ENCODE results near the gene ANKS1A.
"Not testable (repeated sequence)": the region's sequence is repeated elsewhere in the genome, so short reads cannot be mapped to it uniquely, and the experiment has no call there.

Gene ANKS1A

DNA sequence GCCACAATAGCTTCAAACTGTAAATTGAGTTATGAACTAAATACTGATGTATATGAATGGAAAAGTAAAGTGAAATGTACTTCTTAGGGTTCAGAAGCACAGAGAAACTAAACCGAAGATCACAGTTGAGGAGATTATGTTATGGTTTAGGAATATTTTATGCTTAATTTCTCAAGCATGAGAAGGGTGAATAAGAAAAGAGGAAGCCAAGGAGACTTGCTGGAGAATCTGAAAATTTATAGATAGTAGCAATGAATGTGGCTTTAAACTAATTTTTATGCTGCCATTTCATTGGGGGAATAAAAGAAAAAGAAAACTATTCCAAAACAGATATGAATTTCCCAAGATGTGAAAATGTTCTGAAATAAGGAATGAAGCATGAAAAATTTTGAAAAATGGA, 5.6 kb downstream of the ANKS1A start:
- H3K79me2 ChIP-seq (ENCODE audit: insufficient read depth, low read depth) = peaks cover 18% of the 10 kb centered on the region; the same call in 1 of the 2 replicates

DNA sequence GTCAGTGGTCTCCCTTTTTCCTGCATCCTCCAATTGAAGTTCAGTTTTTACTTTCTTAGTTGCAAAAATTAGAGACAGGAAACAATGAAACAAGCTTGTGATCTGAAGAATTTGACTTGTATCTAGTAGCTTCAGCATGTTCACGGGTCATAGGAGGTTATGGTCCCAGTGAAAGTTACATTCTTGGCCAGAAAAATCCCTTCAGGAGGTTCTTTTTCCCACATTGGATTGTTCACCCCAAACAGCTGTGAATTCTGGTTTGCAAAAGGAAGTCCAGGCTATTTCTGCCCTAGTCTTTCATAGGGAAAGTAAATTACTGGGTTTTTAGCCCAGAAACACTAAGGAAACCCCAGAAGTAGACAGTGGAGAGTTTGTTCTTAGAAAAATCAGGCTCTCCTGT, 8.1 kb downstream of the ANKS1A start:
- no peaks in the 10 kb centered on the region for H3K36me3 ChIP-seq (ENCODE audit: insufficient read depth)
- peaks cover 13% of the 10 kb centered on the region for H3K4me1 ChIP-seq (ENCODE audit: low read depth, poor library complexity, severe bottlenecking)
- H3K27ac ChIP-seq = no peak overlapping the region
- no peak overlapping the region for H3K4me3 ChIP-seq (IDR thresholded peaks at IDR 0.05; ENCODE audit: insufficient read depth, low read depth, low read length)
- no peaks in the 10 kb centered on the region for H4K20me1 ChIP-seq (ENCODE audit: insufficient read depth)
- H3K79me2 ChIP-seq (ENCODE audit: insufficient read depth, low read depth) = peaks cover 9% of the 10 kb centered on the region; the same call in 1 of the 2 replicates
- H3K4me2 ChIP-seq = no peak overlapping the region
- TF ChIP-seq, protein P1, sequence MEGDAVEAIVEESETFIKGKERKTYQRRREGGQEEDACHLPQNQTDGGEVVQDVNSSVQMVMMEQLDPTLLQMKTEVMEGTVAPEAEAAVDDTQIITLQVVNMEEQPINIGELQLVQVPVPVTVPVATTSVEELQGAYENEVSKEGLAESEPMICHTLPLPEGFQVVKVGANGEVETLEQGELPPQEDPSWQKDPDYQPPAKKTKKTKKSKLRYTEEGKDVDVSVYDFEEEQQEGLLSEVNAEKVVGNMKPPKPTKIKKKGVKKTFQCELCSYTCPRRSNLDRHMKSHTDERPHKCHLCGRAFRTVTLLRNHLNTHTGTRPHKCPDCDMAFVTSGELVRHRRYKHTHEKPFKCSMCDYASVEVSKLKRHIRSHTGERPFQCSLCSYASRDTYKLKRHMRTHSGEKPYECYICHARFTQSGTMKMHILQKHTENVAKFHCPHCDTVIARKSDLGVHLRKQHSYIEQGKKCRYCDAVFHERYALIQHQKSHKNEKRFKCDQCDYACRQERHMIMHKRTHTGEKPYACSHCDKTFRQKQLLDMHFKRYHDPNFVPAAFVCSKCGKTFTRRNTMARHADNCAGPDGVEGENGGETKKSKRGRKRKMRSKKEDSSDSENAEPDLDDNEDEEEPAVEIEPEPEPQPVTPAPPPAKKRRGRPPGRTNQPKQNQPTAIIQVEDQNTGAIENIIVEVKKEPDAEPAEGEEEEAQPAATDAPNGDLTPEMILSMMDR (conservative IDR thresholded peaks at IDR 0.05; ENCODE audit: low read depth, low read length) = no peak
- no peaks in the 10 kb centered on the region for H3K27me3 ChIP-seq (ENCODE audit: insufficient read depth, low read depth)
- H3K9ac ChIP-seq = no peak overlapping the region
- H2AFZ ChIP-seq (ENCODE audit: low read depth) = no peak overlapping the region

More for the DNA sequence above, 5.6 kb downstream of the ANKS1A start:
- H3K27me3 ChIP-seq (ENCODE audit: insufficient read depth, low read depth) = no peaks in the 10 kb centered on the region
- H3K36me3 ChIP-seq (ENCODE audit: insufficient read depth) = no peaks in the 10 kb centered on the region
- TF ChIP-seq, protein P1 (conservative IDR thresholded peaks at IDR 0.05; ENCODE audit: low read depth, low read length) = no peak
- H3K4me1 ChIP-seq (ENCODE audit: low read depth, poor library complexity, severe bottlenecking) = peaks cover 13% of the 10 kb centered on the region
- H3K27ac ChIP-seq = no peak overlapping the region
- no peak overlapping the region for H2AFZ ChIP-seq (ENCODE audit: low read depth)
- H3K4me3 ChIP-seq (IDR thresholded peaks at IDR 0.05; ENCODE audit: insufficient read depth, low read depth, low read length) = no peak overlapping the region
- no peak overlapping the region for H3K9ac ChIP-seq
- no peak overlapping the region for H3K4me2 ChIP-seq
- H4K20me1 ChIP-seq (ENCODE audit: insufficient read depth) = no peaks in the 10 kb centered on the region

DNA sequence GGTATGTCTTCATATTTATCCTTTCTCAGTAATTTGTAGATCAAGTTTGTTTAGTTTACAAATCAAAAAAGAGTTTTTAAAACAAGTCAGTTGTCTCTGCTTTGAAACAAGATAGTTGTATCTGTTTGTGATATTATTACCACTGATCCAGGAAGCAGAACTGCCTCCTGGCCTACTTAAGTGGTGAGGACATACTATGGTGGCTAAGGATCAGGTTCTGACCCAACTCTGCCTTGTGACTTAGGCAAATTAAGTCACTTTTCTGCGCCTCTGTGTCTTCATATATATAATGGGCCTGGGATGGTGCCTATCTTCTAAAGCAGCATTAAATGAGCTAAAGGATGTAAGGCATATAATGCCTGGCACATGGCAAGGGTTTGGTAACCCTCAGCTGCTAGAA, 8.7 kb downstream of the ANKS1A start:
- TF ChIP-seq, protein P1 (conservative IDR thresholded peaks at IDR 0.05; ENCODE audit: low read depth, low read length) = no peak
- peaks cover 9% of the 10 kb centered on the region; the same call in 1 of the 2 replicates for H3K79me2 ChIP-seq (ENCODE audit: insufficient read depth, low read depth)
- H3K27me3 ChIP-seq (ENCODE audit: insufficient read depth, low read depth) = no peaks in the 10 kb centered on the region
- H4K20me1 ChIP-seq (ENCODE audit: insufficient read depth) = no peaks in the 10 kb centered on the region
- H3K36me3 ChIP-seq (ENCODE audit: insufficient read depth) = no peaks in the 10 kb centered on the region
- no peak overlapping the region for H3K4me2 ChIP-seq
- no peak overlapping the region for H3K9ac ChIP-seq
- H3K27ac ChIP-seq = no peak overlapping the region
- H3K4me3 ChIP-seq (IDR thresholded peaks at IDR 0.05; ENCODE audit: insufficient read depth, low read depth, low read length) = no peak overlapping the region
- peaks cover 13% of the 10 kb centered on the region for H3K4me1 ChIP-seq (ENCODE audit: low read depth, poor library complexity, severe bottlenecking)
- H2AFZ ChIP-seq (ENCODE audit: low read depth) = no peak overlapping the region

DNA sequence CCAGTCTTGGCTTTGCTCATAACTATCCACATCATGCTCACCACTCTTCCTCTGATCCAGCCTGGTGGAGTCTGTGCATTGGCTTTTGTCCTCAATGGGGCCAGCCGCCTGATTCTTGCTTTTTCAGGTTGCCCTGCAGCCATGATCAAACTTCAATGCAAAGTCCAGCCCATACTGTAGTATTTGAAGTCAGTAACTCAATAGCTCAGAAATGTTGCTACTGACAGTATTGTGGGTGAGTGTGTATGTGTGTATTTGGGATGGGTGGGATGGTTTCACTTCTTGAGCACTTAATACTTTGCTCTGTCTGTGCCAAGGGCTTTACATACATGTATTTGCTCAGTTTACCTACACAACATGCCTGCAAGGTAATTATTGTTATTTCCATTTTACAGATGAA, 10.7 kb downstream of the ANKS1A start:
- not testable (repeated sequence) for H3K27me3 ChIP-seq (ENCODE audit: insufficient read depth, low read depth); H3K4me3 ChIP-seq (IDR thresholded peaks at IDR 0.05; ENCODE audit: insufficient read depth, low read depth, low read length); H3K79me2 ChIP-seq (ENCODE audit: insufficient read depth, low read depth); H3K36me3 ChIP-seq (ENCODE audit: insufficient read depth); H3K4me2 ChIP-seq; H3K9ac ChIP-seq; H4K20me1 ChIP-seq (ENCODE audit: insufficient read depth); H3K27ac ChIP-seq; H2AFZ ChIP-seq (ENCODE audit: low read depth)
- H3K4me1 ChIP-seq (ENCODE audit: low read depth, poor library complexity, severe bottlenecking) = peaks cover 13% of the 10 kb centered on the region

DNA sequence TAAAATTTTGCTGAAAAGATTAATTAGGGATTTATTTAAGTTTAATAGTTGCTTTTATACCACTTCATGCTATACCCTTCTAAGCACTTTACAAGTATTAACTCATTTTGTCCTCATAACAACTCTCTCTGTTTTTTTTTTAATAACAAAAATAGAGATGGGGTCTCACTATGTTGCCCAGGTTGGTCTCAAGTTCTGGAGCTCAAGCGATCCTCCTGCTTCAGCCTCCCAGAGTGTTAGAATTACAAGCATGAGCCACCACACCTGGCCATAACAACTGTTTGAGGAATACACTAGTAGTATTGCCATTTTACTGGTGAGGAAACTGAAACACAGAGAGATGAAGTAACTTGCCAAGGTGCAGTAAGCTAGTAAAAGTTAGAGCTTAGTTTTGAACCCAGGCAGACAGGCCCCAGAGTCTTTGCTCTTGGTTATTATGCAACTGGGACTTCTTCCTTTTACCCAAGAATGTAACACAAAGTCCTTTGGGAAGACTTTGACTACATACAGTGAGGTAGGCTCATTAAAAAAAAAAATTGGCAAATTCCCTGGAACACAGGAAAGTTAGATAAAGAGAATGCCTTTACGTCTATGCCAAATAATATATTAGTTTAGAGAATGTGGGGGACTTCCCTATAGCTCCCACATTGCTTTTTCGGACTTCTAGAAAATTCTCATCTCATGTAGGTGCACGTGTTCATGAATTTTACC, 11.4 kb downstream of the ANKS1A start:
- peaks cover 13% of the 10 kb centered on the region for H3K4me1 ChIP-seq (ENCODE audit: low read depth, poor library complexity, severe bottlenecking)
- no peaks in the 10 kb centered on the region for H3K36me3 ChIP-seq (ENCODE audit: insufficient read depth)
- H3K4me3 ChIP-seq (IDR thresholded peaks at IDR 0.05; ENCODE audit: insufficient read depth, low read depth, low read length) = no peak overlapping the region
- H4K20me1 ChIP-seq (ENCODE audit: insufficient read depth) = no peaks in the 10 kb centered on the region
- H2AFZ ChIP-seq (ENCODE audit: low read depth) = no peak overlapping the region
- H3K4me2 ChIP-seq = no peak overlapping the region
- no peaks in the 10 kb centered on the region for H3K27me3 ChIP-seq (ENCODE audit: insufficient read depth, low read depth)
- TF ChIP-seq, protein P1 (conservative IDR thresholded peaks at IDR 0.05; ENCODE audit: low read depth, low read length) = no peak
- no peak overlapping the region for H3K27ac ChIP-seq
- H3K9ac ChIP-seq = no peak overlapping the region
- no peaks in the 10 kb centered on the region; the same call in 1 of the 2 replicates for H3K79me2 ChIP-seq (ENCODE audit: insufficient read depth, low read depth)

All from KMS-11 (cell line).